Thoracic aorta (tissue), 2 donors: ENCODE results near the gene CCDC97. TPM values are rescaled to one million over a fixed set of nuclear protein-coding genes. Genes with fewer than 3 reads are reported as not detected.

Experiments
- ATAC-seq: fragments of 150-250 bp; one replicate; pipeline ENCODE4 v1.8.0; 2017; ENCODE audit warnings: low read depth; ENCODE audit not compliant: insufficient number of reproducible peaks, low FRiP score
- DNase-seq: peaks from one replicate; pipeline ENCODE4 v3.0.0-alpha.2; 2020; ENCODE audit warnings: low spot score
- H3K27ac ChIP-seq, 2 donors: fragments of 200-600 bp; sonication (generic); 1 replicate in 1 of 2; 2 replicates in 1 of 2; pipeline ENCODE4 v1.5.1; 2016; ENCODE audit warnings: mild to moderate bottlenecking in 2 of 2, moderate library complexity in 2 of 2
- H3K27me3 ChIP-seq: fragments of 200-600 bp; sonication (generic); replicated peaks from 2 replicates; pipeline ENCODE4 v1.6.0; 2016; ENCODE audit warnings: mild to moderate bottlenecking; ENCODE audit not compliant: insufficient read depth
- H3K36me3 ChIP-seq: fragments of 200-600 bp; sonication (generic); one replicate; pipeline ENCODE4 v1.5.1; 2016
- H3K4me1 ChIP-seq, 2 donors: fragments of 200-600 bp; sonication (generic); 1 replicate in 1 of 2; 2 replicates in 1 of 2; pipeline versions ENCODE4 v1.5.1 to v1.6.0; 2016; ENCODE audit warnings: low read depth in 2 of 2, mild to moderate bottlenecking in 1 of 2; ENCODE audit not compliant: control insufficient read depth in 1 of 2
- H3K4me3 ChIP-seq: fragments of 200-600 bp; sonication (generic); 2 replicates; pipeline ENCODE4 v1.5.1; 2016; ENCODE audit warnings: mild to moderate bottlenecking
- H3K9me3 ChIP-seq: fragments of 200-600 bp; sonication (generic); 2 replicates; pipeline ENCODE4 v1.5.1; 2016
- CTCF ChIP-seq: fragments of 200-600 bp; sonication (generic); IDR thresholded peaks from one replicate; pipeline ENCODE4 v1.5.1; 2019; ENCODE audit warnings: antibody characterized with exemption
- total RNA-seq, 2 donors: library from RNA; depleted of rRNA; stranded (reverse); fragments of >200 nt; gene quantifications; one replicate each; pipeline versions ENCODE4 v1.1.0 to v1.2.3, GENCODE V29; 2016

The CCDC97 gene
- total RNA-seq, 2 donors from 2014 or later: 15.2 to 22.4 TPM

- H3K27me3 ChIP-seq: no peaks in the 10 kb centered on the region
- ATAC-seq: no peak
- no peak for DNase-seq
- no peak overlapping the region for H3K27ac ChIP-seq
- H3K9me3 ChIP-seq: no peaks in the 10 kb centered on the region
- H3K4me1 ChIP-seq: peaks cover 0 to 2% of the 10 kb centered on the region in 2 donors
- no peak for TF ChIP-seq CTCF
- H3K36me3 ChIP-seq: peaks cover 29% of the 10 kb centered on the region
- H3K4me3 ChIP-seq: no peak overlapping the region
Observed at GRCh38 chr19:41332468-41332867, 22.5 kb downstream of the CCDC97 start.

- ATAC-seq (no peak), DNase-seq (no peak)
- Histone ChIP-seq H3K4me1 (no peaks in the 10 kb centered on the region), H3K27ac (peak overlapping the region in 1 of 2 donors; percentile 5), H3K9me3 (no peaks in the 10 kb centered on the region), H3K4me3 (no peak overlapping the region), H3K36me3 (peaks cover 28% of the 10 kb centered on the region), H3K27me3 (no peaks in the 10 kb centered on the region)
- no peak for TF ChIP-seq CTCF
Observed at GRCh38 chr19:41334793-41335192, 24.8 kb downstream of the CCDC97 start.

- TF ChIP-seq CTCF: no peak
- DNase-seq: no peak
- H3K27me3 ChIP-seq: no peaks in the 10 kb centered on the region
- no peak overlapping the region for H3K4me3 ChIP-seq
- H3K9me3 ChIP-seq: no peaks in the 10 kb centered on the region
- no peak overlapping the region for H3K27ac ChIP-seq
- no peaks in the 10 kb centered on the region for H3K4me1 ChIP-seq
- ATAC-seq: no peak
- H3K36me3 ChIP-seq: peaks cover 30% of the 10 kb centered on the region
Observed at GRCh38 chr19:41335467-41335866, 25.5 kb downstream of the CCDC97 start.

- Histone ChIP-seq H3K27me3 (no peaks in the 10 kb centered on the region), H3K4me1 (no peaks in the 10 kb centered on the region), H3K9me3 (no peaks in the 10 kb centered on the region), H3K27ac (no peak overlapping the region), H3K4me3 (no peak overlapping the region), H3K36me3 (peaks cover 40% of the 10 kb centered on the region)
- TF ChIP-seq CTCF: no peak
- DNase-seq (no peak), ATAC-seq (no peak)
Observed at GRCh38 chr19:41339936-41340335, 30.0 kb downstream of the CCDC97 start.

GRCh38 chr19:41341669-41342490 is 31.9 kb downstream of the CCDC97 start:
- no peak for ATAC-seq
- TF ChIP-seq CTCF: no peak
- no peaks in the 10 kb centered on the region for H3K9me3 ChIP-seq
- no peak for DNase-seq
- no peaks in the 10 kb centered on the region for H3K27me3 ChIP-seq
- peaks cover 49% of the 10 kb centered on the region for H3K36me3 ChIP-seq
- no peak overlapping the region for H3K27ac ChIP-seq
- no peaks in the 10 kb centered on the region for H3K4me1 ChIP-seq
- H3K4me3 ChIP-seq: no peak overlapping the region
